ENCODE results near the gene SLIT2. TPM values are rescaled to one million over a fixed set of nuclear protein-coding genes. Genes with fewer than 3 reads are reported as not detected.
A peak's percentile ranks its signal among the peaks of the same experiment; 100 is the strongest.

SLIT2 gene
- total and polyA plus RNA-seq, 7 donors, result 0.23 to 49.0 (median 27.0) TPM

DNA sequence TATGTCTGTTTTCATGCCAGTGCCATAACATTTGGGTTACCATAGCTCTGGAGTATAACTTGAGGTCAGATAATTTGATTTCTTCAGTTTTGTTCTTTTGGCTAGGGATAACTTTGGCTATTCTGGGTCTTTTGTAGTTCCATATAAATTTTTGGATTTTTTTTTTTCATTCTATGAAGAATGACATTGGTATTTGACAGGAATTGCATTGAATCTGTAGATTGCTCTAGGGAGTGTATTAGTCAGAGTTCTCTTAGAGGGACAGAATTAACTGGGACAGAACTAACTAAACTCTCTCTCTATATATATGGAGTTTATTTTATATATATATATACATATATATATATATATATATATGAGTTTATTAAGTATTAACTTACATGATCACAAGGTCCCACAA lies 32.2 kb upstream of the SLIT2 start:
- no peaks in the 10 kb centered on the region for H3K27me3 ChIP-seq
- H3K9me3 ChIP-seq, result peaks cover 0 to 3% (median 0%) of the 10 kb centered on the region in 4 donors
- DNase-seq, result no peak
- H3K4me1 ChIP-seq, result no peaks in the 10 kb centered on the region
- intact Hi-C loops (cut with DNase I), result no loop called here
- no peak overlapping the region for H3K4me3 ChIP-seq
- TF ChIP-seq POLR2AphosphoS5 (IDR thresholded peaks at IDR 0.05) (no peak), POLR2A (IDR thresholded peaks at IDR 0.05) (no peak), EP300 (IDR thresholded peaks at IDR 0.05) (no peak)
- TF ChIP-seq, protein P1, sequence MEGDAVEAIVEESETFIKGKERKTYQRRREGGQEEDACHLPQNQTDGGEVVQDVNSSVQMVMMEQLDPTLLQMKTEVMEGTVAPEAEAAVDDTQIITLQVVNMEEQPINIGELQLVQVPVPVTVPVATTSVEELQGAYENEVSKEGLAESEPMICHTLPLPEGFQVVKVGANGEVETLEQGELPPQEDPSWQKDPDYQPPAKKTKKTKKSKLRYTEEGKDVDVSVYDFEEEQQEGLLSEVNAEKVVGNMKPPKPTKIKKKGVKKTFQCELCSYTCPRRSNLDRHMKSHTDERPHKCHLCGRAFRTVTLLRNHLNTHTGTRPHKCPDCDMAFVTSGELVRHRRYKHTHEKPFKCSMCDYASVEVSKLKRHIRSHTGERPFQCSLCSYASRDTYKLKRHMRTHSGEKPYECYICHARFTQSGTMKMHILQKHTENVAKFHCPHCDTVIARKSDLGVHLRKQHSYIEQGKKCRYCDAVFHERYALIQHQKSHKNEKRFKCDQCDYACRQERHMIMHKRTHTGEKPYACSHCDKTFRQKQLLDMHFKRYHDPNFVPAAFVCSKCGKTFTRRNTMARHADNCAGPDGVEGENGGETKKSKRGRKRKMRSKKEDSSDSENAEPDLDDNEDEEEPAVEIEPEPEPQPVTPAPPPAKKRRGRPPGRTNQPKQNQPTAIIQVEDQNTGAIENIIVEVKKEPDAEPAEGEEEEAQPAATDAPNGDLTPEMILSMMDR (IDR thresholded peaks at IDR 0.05), result no peak
- H3K36me3 ChIP-seq, result no peaks in the 10 kb centered on the region
- H3K27ac ChIP-seq, result no peak overlapping the region

DNA sequence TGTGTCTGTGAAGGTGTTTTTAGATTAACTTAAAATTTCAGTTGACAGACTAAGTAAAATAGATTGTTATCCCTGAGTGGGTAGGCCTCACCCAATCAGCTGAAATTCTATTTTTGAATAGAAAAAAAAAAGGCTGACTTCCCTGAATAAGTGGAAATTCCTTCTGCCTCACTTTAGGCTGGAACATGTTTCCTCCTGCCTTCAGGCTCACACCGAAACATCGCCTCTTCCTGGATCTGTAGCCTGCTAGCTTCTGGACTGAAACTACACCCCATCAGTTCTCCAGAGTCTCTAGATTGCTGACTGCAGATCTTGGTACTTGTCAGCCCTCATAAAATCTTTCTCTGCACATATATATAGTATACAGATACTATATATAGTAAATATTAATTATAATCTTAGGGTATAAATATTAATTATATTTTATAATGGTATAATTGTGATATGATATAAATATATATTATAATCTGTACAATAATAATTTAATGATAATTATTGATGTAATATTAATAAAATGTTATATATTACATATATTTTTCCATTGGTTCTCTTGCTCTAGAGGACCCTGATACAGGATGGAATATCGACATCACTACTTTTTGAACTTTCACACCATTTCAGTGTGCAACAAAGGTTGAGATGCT lies 13.7 kb upstream of the SLIT2 start:
- H3K27ac ChIP-seq, result no peak overlapping the region
- H3K4me3 ChIP-seq, result no peak overlapping the region
- no peaks in the 10 kb centered on the region for H3K27me3 ChIP-seq
- WGBS, 2 donors, result 91 to 92% methylated on average over 3 of the region's 3 CpGs
- no peaks in the 10 kb centered on the region for H3K4me1 ChIP-seq
- TF ChIP-seq, protein P1 (IDR thresholded peaks at IDR 0.05), result no peak
- TF ChIP-seq POLR2AphosphoS5 (IDR thresholded peaks at IDR 0.05), result no peak
- intact Hi-C loops (cut with DNase I), result loop anchor here (10.0 kb wide), 1 partner anchor 1553 kb away; no protein-coding TSS in a partner anchor
- H3K36me3 ChIP-seq, result no peaks in the 10 kb centered on the region
- H3K9me3 ChIP-seq, result no peaks in the 10 kb centered on the region
- DNase-seq, result no peak

DNA sequence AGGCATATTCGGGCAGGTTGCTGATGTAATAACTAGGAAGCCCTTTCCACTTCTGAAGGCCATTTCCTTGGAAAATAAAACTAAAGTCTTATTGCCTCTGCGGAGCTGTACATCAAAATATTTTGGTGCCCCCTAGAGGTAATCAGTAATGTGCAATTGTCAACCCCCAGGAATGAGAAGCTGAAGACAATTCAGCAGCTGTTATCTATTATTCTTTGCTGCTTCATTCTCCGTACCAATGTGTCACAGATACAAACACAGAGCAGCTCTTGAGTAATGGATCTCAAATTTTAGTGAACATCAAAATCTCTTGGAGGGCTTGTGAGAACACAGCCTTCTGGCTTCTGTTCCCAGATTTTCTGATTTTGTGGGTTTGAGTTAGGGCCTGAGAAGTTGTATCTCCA lies 3.5 kb upstream of the SLIT2 start:
- DNase-seq, result no peak
- TF ChIP-seq POLR2A (IDR thresholded peaks at IDR 0.05), result no peak
- TF ChIP-seq, protein P1 (IDR thresholded peaks at IDR 0.05), result peak; percentile 18 to 60 (median 40)
- no peaks in the 10 kb centered on the region for H3K36me3 ChIP-seq
- peaks cover 0 to 3% (median 0%) of the 10 kb centered on the region in 3 donors for H3K27me3 ChIP-seq
- H3K4me1 ChIP-seq, result peaks cover 0 to 19% (median 9%) of the 10 kb centered on the region in 4 donors
- intact Hi-C loops (cut with DNase I), result loop anchor here (2.0 kb wide), 1 partner anchor 1023 kb away; no protein-coding TSS in a partner anchor
- H3K9me3 ChIP-seq, result no peaks in the 10 kb centered on the region
- H3K27ac ChIP-seq, result no peak overlapping the region
- WGBS, 2 donors, result 2 to 8% methylated on average over 3 of the region's 3 CpGs
- no peak overlapping the region for H3K4me3 ChIP-seq

- intact Hi-C loops (cut with DNase I), result loop anchor here (2.0 kb wide), 1 partner anchor 1025 kb away; no protein-coding TSS in a partner anchor
- no peak overlapping the region for H3K4me3 ChIP-seq
- H3K36me3 ChIP-seq, result no peaks in the 10 kb centered on the region
- TF ChIP-seq POLR2AphosphoS5 (IDR thresholded peaks at IDR 0.05) (no peak), EP300 (IDR thresholded peaks at IDR 0.05) (no peak), POLR2A (IDR thresholded peaks at IDR 0.05) (no peak)
- TF ChIP-seq, protein P1 (IDR thresholded peaks at IDR 0.05), result no peak
- WGBS, 2 donors, result 10 to 26% methylated on average over 2 of the region's 2 CpGs
- no peaks in the 10 kb centered on the region for H3K9me3 ChIP-seq
- peaks cover 0 to 14% (median 0%) of the 10 kb centered on the region in 3 donors for H3K27me3 ChIP-seq
- H3K27ac ChIP-seq, result no peak overlapping the region
- H3K4me1 ChIP-seq, result peaks cover 0 to 27% (median 15%) of the 10 kb centered on the region in 4 donors
- no peak for DNase-seq
Observed at GRCh38 chr4:20249333-20249732, 2.4 kb upstream of the SLIT2 start.
